HG03025 (cell line): ENCODE measurements around the gene NXNL2.

Experiments
- ATAC-seq: cut with Tn5 transposase; IDR thresholded peaks from one replicate; pipeline ENCODE4 v1.9.1; 2021; ENCODE audit warnings: mild to moderate bottlenecking, moderate library complexity; ENCODE audit not compliant: unreplicated experiment, low FRiP score

The NXNL2 gene

DNA sequence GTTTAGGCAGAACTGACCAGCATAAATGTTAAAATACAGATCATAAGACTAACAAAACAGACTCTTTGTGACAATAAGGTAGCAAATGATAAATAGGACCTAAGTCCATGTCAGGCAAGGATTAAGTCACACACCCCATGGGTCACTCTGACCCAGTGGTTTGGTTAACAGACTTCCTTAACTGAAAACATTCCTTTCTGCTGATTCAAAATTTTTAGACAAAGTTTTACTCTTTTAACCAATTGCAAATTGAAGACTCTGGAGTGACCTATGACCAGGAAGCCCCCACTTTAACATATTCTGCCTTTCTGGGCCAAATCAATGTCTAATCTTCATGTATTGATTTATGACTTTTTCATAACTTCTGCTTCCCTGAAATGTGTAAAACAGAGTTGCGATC, 4.9 kb upstream of the NXNL2 start:
- ATAC-seq, result no peak

DNA sequence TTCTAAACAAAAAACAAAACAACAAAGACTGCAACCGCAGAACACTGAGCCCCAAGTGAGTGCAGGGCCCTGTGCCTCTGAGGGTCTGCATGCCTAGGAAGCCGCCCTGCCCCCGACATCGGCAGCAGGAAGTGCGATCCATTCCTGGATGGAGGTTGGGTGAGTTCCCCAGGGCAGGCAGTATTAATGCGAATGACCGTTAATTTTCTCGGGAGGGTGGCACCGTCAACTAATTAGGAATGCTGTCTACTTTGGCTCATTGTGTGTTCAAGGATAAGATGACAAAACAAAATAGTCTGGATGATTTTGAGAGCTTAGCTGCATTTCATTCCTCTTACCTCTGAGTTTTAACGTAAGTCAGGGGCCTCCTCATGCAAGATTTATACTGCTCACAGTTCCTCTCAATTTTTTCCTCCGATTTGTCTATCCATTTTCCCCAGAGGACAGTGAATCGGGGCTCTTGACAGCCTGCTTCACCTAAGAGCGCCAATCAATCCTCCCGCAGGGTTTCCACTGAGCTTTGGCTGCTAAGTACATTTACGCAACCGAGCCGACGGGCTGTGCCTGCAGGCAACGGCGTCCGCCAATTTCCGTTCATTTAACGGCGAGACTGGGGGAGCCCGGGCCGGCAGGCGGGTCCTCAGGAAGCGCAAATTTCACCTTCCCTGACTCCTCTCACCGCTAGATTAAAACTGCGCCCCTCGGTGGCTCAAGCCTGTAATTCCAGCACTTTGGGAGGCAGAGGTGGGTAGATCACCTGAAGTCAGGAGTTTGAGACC, 2.9 kb upstream of the NXNL2 start:
- no peak for ATAC-seq

DNA sequence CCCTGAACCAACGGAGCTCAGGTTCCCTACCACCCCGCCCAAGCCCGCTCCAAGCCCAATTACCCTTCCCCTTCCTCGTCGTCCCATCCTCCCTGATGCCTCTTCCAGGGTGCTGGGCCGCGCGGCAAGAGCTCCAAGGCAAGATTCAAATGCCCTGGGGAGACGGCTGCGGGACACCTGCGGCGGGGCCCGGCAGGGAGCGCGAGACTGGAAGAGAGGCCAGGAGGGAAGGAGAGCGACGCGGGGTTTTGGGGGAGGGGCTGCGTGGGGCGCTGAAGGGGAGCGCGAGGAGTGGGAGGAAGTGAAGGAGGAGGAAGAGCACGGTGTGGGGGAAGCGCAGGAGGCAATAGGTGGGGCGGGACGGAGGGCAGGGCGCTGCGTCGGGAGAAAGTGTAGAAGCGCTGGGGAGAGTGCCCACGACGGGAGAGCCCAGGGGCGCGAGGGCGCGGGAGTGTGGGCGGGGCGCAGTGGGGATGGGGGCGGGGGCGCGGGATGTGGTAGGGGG, 975 bp upstream of the NXNL2 start:
- no peak for ATAC-seq

DNA sequence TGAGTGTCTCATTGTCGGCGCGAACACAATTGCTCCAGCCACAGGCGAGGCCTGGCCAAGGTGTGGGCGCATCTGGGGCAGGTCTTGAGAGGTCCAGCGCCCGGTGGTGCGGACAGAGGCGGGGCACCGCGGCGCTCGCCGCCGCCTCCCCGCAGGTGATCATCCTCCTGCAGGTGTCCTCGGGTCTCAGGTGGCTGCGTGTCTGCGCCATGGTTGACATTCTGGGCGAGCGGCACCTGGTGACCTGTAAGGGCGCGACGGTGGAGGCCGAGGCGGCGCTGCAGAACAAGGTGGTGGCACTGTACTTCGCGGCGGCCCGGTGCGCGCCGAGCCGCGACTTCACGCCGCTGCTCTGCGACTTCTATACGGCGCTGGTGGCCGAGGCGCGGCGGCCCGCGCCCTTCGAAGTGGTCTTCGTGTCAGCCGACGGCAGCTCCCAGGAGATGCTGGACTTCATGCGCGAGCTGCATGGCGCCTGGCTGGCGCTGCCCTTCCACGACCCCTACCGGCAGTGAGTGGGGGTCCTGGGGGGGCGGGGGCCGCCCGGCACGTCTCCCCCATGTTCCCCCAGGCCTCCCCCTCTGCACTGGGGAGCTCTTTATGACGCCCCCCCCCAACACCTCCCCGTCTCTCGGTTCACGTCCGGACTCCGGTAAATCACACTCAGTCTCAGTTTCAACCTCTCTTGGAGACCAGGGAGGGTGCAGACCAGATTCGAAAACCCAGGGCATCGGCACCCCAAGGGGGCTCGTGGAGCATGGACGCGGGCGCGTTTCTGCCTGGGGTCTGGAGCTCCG, 446 bp downstream of the NXNL2 start:
- no peak for ATAC-seq

DNA sequence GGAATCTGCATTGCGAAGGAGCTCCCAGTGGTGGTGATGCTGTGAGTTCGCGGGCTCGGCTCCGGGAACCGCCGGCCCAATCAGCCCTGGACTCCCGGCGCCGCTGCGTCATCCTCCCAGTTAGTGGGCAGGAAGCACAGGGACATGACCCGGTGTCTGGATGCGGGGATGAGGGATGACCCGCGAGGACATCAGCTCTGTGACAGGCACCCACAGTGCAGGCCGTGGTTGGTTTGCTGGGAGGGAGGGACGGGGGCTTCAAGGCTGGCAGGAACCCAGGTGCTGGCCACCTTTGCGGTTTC, 996 bp downstream of the NXNL2 start:
- no peak for ATAC-seq

DNA sequence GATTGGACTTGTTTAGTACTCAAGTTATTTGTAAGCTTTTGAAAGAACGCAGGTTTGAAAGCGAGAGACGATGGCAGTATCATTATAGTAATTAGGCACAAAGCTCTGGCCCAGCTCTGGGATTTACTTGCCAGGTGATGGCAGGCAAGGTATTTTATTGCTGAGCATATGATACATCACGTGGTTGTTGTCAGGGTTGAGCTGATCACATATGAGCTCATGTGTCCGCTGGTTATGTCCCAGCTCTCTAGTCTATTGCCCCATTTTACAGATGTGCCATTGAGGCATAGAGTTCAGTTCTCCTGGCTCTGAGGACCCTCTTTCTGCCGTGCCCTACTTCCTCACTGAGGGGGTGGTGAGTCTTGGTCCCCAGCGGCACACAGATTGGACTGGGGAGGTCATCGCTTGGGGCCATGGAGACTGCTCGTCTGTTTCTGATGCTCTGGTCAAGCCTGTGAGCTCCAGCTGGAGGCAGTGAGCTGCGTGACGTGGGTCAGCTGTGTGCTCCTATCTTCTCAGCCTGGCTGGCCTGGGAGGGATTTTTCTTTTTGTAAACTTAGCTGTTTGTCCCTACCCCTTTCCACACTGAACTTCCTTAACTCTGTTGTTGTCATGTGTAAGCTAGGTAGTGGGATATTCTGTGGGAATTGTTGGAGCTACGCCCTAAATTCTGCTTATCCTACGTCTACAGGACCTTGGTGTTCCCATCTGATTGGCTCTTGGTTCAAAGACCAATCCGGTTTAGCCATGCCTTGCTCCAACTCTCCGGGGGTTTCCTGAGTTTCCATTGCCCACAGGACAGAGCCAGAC, 2.2 kb downstream of the NXNL2 start:
- ATAC-seq, result no peak

DNA sequence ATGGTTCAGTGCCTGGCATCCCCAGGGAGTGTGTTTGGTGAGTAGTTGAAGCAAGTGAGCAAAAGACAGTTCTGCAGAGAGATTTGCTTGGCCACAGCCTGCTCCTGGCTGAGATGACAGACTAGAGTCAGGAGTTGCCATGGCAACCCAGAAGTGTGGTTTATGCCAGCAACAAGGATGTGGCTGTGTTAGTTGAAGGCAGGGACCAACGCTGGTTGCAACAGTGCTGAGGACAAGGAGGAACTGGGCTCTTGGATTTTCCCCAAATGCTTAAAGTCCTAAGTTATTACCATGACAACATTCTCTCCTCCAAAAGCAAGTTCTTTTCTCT, 2.7 kb downstream of the NXNL2 start:
- ATAC-seq, result no peak

DNA sequence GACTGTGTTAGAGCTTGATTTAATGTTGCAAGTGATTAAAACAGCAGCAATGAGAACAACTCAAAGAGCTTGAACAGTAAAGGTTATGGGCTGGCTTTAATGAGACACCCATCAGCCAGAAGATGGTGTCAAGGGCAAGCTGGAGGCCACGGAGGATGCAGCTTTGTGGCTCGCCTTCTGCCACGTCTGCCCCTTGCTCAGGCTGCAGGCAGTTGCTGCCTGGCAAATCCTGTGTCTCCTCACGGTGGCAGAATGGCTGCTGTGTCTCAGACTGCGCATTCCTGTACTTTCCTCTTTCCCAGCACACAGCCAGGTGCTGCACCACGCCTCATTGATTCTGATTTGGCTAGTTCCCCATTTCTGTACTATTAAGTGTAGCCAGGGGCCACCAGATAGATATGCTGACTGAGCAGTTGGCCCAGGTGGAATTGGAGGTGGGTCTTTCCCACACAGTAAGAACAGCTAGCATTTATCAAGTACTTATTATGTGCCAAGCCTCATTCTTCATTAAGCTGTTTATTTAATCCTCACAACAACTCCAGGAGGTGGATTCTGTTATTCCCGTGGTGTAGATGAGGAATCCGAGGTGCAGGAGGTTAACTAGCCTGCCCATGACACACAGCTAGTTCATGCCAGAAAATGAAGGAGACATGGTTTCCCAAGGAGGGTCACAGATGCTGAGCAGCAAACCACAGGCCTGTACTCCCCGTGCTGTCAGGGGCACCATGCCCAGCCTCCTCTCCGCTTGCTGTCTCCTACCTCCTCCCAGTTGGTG, 3.5 kb downstream of the NXNL2 start:
- ATAC-seq, result no peak

DNA sequence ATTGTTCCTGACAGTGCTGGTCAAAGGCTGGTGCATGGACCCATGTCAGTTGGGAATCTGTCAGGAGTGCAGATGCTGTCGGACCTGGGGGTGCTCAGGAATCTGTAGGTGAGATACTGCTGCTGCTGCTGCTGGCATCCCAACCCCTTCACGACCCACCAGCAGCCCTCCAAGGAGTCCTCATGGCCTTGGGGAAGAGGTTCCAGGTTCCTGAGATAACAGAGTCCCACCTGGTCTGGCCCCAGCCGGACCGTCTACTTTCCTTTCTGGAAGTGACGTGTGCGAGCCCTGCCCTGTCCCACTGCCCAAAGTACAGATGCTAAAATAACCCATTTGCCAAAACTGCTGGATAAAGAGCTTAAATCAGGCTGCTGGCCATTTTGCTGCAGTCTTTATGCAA, 4.3 kb downstream of the NXNL2 start:
- no peak for ATAC-seq

DNA sequence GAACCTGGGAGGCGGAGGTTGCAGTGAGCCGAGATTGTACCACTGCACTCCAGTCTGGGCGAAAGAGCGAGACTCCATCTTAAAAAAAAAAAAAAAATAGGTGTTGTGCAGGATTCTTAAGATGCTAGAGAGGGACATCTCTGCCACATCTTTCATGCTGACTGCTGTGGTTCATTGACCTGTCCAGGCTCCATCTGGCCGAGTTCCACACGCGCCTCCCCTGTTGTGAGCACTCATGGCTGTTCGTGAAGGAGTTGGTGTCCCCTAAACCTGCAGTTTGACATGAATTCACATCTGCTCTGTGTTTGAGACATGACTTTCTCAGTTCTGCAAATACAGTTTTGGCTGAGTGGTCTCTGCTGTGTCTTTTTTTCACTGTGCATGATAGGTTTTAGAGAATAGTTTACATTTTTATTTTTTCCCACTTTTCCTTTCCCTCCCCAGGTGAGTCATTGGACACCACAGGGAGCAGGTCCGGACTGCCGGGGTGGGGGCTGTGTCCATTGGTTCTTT, 5.3 kb downstream of the NXNL2 start:
- no peak for ATAC-seq

DNA sequence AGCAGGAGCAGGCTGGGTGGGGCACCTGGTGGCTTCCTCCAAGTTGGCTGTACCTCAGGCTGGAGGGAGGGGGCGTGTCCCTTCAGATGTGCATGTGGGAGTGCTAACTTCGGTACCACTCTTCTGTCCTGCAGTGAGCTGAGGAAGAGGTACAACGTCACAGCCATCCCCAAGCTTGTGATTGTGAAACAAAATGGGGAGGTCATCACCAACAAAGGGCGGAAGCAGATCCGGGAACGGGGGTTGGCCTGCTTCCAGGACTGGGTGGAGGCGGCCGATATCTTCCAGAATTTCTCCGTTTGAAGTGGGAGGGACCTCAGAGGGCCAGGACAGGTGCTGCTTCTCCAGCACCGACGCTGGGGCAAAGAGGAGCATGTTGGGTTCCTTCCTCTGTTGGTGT, 9.3 kb downstream of the NXNL2 start:
- ATAC-seq, result no peak

DNA sequence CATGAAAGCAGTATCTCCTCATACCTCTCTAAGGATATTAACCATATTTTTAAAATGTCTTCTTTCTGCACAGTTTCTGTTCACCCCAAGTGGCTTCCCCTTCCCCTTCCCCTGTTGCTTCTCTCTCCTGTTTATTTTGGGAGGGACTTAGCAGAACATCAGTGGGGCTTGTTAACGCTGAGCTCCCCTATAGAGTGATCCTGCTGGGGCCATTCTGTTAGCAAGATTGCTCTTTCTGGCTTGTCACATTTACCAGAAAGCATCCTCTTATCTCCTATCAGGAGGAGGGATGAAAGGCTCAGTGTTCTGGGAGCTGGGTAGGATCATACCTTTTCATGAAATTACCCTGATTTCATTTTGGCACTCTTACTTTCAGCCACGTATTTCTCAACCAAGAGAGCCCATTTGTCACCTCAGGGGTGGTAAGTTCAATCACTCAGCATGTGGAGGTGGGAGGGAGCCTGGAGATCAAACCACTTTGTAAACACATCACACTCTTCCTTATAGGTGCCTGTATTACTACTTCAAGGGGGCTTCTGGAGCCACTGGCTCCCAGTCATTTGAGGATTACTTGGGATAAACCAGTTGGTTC, 16.7 kb downstream of the NXNL2 start:
- ATAC-seq, result no peak

DNA sequence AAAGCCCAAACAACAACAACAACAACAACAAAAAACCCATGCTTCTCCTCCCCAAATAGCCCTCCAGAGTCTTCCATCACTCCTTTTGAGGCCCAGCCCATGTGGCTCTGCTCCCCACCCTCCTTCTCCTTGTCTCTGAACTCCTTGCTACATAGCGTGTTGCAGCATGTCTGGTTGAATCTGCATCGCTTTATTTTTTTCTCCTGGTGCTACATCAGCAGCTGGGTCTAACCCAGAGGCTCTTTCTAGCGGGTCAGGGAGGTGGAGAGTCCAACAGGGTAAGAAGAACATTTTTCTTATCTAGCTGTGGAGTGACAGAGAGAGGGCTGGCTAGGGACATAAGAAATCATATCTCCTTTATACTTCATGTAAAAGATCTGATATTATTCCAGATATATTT, 18.4 kb downstream of the NXNL2 start:
- no peak for ATAC-seq

DNA sequence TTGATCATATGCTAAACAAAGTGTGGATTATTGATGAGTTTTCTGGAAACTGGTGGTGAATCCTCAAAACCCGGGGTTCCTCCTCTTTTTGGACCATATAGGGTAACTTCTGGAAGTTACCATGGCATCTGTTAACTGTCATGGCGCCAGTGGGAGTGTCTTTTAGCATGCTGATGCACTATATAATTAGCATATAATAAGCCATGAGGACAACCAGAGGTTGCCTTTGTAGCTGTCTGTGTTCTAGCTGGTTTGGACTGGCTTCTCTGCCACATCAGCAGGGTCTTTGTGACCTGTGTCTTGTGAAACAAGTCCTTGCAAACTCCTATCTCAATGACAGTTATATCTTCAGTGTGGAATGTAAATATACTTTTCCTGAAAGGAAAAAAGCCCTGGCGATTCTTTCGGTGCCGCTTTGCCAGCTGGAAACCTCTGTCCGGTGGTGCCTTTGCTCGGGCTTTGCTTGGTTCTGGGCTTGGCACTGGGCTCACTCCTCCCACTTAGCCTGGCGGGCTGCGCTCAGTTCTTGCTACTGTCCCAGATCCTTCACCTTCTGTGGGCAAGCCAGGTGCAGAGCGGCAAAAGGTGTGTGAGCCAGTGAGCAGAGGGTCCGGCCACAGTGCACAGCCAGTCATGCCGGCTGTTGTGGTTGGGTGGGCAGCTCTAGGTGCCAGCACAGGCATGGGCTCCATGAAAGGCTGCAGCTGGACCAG, 20.4 kb downstream of the NXNL2 start:
- no peak for ATAC-seq

DNA sequence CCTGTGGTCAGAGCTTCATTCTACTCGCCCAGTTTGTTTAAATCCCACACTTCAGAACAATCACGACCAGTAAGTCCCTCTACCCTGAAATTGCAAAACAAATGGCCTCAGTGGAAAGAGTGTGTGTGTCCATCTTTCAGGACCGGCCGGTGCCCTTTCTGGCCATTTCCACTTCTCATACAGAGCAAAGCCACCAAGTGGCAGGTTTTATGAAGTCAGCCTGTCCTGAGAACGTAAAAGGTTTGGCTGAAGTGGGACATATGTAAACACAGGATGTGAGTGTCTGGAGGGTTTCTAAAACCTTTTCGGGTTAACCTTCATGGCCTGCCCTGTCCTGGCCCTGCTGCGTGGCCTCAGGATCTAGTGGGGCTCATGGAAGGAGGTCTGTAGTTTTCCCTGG, 24.7 kb downstream of the NXNL2 start:
- no peak for ATAC-seq

DNA sequence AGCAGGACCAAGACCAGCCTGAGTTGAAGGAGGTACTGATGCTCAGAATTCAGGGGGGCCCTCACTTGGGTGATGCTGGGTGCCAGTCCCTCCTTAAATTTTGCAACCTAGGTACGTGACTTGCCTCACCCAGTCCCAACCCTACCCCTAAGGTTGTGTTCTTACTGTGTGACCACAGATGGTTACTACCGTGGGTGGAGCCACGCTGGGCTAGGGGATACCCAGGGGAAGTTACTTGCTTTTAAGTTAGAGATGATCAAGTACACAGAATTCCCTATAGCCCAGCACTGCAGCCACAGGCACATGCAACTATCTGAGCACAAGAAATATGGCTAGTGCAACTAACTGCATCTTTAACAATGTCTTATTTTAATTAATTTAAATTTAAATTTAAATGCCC, 32.9 kb downstream of the NXNL2 start:
- ATAC-seq, result no peak

DNA sequence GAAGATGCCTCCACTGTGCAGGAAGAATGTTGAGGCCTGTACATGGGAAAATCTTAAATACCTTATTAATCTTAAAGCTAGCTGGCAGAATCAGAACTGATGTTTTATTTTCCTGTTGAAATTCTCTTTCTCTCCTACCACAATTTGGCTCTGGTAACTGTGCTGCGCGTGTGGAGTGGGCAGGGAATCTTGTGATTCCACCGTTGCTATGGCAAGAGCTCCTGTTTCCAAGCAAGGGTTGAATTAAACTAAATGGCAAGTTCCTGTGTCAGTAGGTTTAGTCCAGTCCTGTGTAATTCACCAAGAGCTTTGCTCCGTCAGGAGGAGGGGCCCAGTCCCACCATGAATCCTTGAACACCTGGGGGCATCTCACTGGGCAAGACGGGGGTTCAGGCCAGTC, 36.4 kb downstream of the NXNL2 start:
- ATAC-seq, result no peak

DNA sequence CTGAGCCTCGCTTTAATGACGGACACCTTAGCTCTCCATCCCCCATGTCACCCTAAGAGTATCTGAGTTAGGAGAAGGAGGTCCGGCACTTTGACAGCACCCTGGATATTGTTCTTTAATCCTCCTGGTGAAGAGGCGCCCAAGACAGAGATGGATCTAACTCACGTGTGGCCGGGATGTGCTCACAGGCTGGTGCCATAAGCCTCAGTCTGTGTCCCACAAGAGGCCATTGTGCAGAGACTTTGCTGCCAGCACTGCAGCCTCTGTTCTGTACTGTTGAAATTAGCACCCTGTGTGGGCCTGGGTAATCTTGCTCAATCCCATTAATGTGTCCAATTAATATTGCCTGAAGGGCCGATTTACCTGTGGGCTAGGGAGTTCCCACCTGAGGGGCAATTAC, 37.7 kb downstream of the NXNL2 start:
- no peak for ATAC-seq

DNA sequence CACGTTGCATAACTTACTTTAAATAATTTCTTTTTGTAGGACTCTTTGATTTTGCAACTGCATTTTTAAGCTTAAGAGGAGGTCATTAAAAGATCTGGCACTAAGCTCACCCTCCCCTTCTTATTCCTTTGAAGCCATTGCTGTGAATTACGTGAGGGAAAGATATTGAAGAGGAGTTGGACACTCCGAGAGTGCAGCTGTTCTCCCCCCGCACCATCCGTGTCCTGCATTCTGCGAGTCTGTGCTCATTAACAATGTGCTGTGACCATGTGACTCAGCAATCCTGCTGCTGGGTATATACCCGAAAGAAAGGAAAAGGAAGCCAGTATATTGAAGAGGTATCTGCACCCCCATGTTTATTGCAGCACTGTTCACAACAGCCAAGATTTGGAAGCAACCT, 40.0 kb downstream of the NXNL2 start:
- no peak for ATAC-seq
